Measurements from ENCODE around the gene TMEM109.

TMEM109 gene, protein sequence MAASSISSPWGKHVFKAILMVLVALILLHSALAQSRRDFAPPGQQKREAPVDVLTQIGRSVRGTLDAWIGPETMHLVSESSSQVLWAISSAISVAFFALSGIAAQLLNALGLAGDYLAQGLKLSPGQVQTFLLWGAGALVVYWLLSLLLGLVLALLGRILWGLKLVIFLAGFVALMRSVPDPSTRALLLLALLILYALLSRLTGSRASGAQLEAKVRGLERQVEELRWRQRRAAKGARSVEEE

DNA sequence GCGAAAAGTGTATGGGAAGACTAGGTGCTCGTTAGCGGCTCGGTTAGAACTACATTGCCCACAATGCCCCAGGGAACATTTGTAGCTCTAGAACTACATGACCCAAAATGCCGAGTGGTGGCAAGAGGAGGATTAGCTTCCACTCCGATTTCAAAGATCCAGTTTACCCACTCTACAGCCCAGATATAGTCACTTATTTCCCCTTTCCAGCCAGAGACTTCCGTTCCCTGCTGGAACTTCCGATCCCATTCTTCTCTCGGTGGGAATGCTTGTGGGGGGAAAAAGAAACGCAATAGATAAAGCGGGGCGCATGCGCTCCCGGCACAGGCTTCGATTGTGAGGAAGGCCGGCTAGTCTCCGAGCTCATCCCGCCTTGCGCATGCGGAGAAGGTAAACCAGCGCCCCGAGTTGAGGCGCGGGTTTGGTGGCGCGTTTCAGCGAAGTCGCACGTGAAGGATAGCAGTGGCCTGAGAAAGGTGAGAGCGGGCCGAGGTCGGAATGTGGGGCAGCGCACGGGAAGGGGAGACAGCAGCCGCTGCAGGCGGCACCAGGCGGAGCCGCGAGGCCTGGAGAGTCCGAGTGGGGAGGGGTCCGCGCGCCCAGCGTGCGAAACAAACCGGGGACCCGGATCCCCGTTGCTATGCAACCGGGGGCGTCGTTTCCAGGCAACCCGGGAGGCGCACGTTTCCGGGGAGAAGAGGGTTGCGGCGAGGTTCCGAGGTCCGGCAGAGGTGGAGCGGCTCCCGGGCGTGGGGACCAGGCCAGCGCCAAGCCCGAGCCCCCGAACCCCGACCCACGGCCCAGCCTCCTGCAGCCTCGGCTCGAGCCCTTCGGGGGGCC lies at the start of gene TMEM109:
Gene TMEM109, plus strand, starts transcription at position 366 of the 840 bp plus-strand sequence. CDS start 5,536 bp downstream, outside the sequence.
- peak; percentile 95 for DNase-seq (ENCODE audit: low spot score)

GRCh38 chr11:60864856-60865513 lies 49.0 kb upstream of the TMEM109 start:
- DNase-seq (ENCODE audit: low spot score), result no peak

DNA sequence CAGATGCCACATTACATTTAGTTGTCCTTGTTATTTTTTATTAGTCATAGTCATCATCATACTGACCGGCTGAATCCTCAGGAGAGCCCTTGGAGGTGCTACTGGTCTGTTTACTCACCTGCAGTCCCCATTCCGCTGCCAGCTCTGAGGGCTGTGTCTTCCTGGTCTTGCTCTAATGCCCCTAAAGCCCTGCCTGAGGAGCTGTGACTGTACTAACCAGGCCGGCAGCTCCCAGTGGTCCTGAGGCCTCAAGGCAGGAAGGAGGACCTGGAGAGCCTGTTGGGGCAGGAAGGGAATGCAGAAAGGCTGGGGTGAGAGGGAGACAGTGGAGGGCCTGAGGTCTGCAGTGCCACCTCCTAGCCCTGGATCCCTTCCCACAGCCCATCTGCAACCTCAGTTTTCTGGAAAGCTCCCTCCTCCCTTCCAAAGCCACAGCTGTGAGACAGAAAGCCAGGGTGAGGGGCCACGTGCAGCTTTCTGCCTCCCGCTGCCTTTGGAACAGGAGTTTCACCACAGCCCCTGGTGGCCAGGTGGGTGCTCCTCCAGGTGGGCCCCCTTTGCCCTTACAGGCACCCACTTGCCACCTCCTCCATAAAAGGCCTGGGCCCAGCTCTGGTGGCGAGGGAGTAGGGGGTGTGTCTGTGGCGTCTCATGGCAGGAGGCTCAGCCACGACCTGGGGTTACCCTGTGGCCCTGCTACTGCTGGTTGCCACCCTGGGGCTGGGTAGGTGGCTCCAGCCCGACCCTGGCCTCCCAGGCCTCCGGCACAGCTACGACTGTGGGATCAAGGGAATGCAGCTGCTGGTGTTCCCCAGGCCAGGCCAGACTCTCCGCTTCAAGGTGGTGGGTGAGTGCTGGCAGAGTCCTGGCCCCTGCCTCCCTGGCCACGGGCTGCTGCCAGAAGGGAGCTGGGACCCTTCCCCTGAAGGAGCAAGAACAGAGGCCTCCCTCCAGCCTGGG lies 46.8 kb upstream of the TMEM109 start, which contains the start of gene ZP1:
Gene ZP1, plus strand, starts transcription at position 632 of the 960 bp plus-strand sequence. Its CDS starts 20 bp downstream, at position 652.
- DNase-seq (ENCODE audit: low spot score), result no peak

DNA sequence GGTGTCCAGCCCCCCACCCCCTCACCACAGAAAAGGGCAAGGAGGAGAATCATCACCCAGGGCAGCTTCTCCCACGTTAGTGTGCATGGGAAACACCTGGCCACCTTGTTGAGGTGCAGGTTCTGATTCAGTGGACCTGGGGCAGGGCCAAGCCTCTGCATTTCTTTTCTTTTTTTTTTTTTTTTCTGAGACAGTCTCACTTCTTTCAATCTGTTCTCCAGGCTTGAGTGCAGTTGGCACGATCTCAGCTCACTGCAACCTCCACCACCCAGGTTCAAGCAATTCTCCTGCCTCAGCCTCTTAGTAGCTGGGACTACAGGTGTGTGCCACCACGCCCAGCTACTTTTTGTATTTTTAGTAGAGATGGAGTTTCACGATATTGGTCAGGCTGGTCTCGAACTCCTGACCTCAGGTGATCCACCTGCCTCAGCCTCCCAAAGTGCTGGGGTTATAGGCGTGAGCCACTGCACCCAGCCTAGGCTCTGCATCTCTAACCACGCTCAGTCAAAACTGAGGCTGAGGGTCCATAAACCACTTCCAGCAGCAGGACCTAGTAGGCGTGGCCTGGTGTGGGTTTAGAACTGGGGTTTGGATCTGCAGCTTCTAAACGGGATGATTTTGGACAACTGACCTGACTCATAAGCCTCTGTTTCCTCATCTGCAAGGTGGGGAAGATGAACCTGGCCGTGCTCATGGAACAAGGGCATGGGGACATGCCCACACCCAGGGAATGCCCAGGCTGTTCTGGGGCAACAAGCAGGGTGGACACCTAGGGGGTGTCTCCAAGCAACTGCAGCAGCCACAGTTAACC lies 45.9 kb upstream of the TMEM109 start:
- DNase-seq (ENCODE audit: low spot score), result no peak

GRCh38 chr11:60868682-60869450 lies 45.1 kb upstream of the TMEM109 start:
- no peak for DNase-seq (ENCODE audit: low spot score)

DNA sequence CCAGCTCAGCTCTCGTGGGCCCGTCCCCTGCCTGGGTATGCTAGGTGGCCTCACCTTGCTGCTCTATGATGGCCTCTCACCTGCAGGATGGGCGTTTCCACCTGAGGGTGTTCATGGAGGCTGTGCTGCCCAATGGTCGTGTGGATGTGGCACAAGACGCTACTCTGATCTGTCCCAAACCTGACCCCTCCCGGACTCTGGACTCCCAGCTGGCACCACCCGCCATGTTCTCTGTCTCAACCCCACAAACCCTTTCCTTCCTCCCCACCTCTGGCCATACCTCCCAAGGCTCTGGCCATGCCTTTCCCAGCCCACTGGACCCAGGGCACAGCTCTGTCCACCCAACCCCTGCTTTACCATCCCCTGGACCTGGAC lies 44.5 kb upstream of the TMEM109 start:
- DNase-seq (ENCODE audit: low spot score), result no peak

GRCh38 chr11:60870276-60870675 lies 43.7 kb upstream of the TMEM109 start:
- DNase-seq (ENCODE audit: low spot score), result no peak

- DNase-seq (ENCODE audit: low spot score), result no peak
Observed at GRCh38 chr11:60870733-60871377, 43.1 kb upstream of the TMEM109 start.

DNA sequence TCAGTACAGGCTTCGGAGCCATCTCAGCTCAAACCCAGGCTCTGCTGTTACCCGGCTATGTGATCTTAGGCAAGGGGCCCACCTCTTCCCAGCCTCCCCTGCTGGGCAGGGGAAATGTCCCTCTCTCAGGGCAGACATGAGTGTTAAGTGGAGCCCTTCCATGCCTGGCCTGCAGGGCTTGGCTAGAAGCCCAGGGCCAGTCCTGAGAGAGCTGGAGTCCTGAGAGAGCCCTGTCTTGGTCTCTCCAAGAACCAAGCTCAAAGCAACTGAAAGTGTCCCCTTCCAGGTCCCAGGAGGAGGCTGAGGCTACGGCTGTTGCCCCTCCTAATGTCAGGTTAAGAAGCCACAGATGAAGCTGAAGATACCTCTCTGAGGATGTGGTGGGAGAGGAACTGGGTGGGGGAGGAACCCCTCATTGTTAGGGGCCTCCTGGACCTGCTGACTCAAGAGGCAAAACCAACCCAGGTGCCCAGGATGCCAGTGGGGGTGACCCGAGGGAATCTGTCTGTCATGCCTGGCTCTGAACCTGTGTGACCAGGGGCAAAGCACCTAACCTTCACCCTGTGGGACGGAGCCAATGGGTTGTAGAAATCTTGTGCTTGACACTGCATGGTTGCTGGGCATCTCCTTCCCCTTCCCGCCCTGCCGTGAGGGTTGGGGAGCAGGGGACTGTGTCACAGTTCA lies 42.4 kb upstream of the TMEM109 start:
- DNase-seq (ENCODE audit: low spot score), result no peak

DNA sequence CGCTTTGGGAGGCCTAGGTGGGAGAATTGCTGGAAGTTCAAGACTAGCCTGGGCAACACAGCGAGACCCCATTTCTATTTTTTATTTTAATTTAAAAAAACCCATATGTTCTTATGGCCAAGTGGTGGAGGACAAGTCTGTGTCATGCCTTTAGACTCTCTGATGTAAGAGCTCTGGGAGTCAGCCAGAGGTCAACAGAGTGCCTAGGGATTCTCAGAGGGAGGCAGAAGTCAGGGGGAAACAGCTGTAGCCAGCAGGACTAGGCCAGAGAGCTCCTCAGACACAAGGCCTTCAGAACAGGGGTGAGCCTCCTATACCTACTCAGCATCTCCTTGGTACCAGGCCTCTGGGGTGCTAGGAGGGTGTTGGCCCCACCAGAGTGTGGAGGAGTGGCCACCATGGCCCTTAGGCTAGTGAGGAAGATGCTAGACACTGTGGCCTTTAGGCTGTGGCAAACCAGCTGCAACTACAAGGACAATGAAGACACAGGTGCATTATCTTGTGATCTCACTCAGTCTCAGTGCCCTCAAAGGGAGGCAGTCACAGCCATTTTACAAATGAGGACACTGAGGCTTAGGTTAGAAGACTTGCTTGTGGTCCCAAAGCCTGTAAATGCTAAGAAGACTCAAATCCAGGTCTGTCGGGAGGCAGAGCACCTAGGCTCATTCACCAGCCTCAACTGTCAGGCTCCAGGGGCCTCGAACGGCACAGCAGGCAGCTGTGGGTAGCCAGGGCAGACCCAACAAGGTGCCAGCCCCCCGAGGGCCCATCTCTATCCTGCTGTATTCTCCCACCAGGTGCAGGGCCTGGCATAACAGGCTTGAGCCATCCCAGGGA lies 41.6 kb upstream of the TMEM109 start:
- DNase-seq (ENCODE audit: low spot score), result no peak

DNA sequence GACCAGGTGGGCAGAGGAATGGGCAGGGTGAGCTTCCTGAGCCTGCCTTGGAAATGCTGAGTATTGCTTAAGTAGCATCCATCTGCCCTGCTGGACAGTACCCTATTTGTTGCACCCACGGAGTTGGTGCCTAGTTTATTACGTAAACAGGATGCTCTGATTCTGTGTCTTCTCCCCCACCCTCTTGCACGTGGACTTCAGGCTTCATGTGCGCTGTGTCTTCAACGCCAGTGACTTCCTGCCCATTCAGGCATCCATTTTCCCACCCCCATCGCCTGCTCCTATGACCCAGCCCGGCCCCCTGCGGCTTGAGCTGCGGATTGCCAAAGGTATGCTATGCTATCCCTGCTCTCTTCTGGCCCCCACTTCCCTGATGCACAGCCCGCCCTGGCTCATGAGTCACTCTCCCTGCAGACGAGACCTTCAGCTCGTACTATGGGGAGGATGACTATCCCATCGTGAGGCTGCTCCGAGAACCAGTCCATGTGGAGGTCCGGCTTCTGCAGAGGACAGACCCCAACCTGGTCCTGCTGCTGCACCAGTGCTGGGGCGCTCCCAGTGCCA lies 40.9 kb upstream of the TMEM109 start:
- DNase-seq (ENCODE audit: low spot score), result peak; percentile 7

DNA sequence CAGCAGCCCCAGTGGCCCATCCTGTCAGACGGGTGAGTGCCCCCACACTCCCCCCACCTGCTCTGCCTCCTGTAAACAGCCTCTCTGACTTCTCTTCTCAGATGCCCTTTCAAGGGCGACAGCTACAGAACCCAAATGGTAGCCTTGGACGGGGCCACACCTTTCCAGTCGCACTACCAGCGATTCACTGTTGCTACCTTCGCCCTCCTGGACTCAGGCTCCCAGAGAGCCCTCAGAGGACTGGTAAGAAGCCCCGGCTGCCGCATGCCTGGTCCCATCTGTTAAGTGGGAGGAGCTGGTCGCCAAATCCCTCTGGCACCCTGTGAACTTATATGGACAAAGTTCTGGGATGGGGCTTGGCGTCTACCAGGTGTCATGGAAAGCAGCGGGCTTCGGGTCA lies 40.4 kb upstream of the TMEM109 start:
- no peak for DNase-seq (ENCODE audit: low spot score)

DNA sequence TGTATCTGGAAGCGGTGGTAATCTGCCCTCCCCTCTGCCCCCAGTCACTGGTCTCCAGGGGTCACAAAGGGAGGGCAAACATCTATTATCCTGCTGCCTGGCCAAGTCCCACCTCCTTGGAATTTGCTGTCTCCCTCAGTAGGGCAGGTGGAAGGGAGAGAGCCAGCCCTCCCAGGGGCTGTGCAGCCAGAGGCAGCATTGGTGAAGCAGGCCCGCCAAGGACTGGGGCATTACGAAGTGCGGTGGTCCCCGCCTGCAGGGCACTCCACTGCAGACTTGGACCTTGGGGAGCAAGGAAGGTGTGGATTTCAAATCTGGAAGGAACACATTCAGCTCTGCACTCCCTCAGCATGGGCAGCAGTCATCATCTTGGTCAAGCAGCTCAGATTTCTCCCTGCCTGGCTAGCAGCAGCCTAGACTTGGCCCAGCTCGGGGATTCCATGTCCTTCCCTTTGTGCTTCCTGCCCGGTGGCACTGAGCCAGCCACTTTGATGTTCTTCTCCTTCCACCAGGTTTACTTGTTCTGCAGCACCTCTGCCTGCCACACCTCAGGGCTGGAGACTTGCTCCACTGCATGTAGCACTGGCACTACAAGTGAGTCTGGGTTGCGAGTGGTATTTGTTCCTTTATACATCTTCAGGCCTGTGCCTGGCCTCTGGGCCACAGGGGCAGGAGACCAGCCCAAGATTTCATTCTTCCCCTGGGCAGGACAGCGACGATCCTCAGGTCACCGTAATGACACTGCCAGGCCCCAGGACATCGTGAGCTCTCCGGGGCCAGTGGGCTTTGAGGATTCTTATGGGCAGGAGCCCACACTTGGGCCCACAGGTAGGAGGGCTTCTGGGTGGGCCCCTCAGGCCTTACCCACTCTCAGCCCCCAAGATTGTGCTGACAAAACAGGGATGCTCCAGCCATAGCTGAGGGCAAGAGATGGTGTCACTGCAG lies 39.3 kb upstream of the TMEM109 start:
- DNase-seq (ENCODE audit: low spot score), result no peak

GRCh38 chr11:60875366-60876167 lies 38.4 kb upstream of the TMEM109 start:
- no peak for DNase-seq (ENCODE audit: low spot score)

- no peak for DNase-seq (ENCODE audit: low spot score)
Observed at GRCh38 chr11:60876168-60876485, 37.8 kb upstream of the TMEM109 start.

All from COLO829 (cell line).